IPS-18c (cell line): ENCODE data around the gene FBXL5.
"Not testable (repeated sequence)": the region's sequence is repeated elsewhere in the genome, so short reads cannot be mapped to it uniquely, and the experiment has no call there.

Source experiments
- H3K4me3 ChIP-seq: 2 replicates; pipeline ENCODE4 v1.7.0; 2013; ENCODE audit warnings: low read depth, mild to moderate bottlenecking, low read length, moderate library complexity; ENCODE audit not compliant: insufficient read depth
- H3K9me3 ChIP-seq: one replicate; pipeline ENCODE4 v1.6.1; 2013; ENCODE audit warnings: mild to moderate bottlenecking, low read length, moderate library complexity; ENCODE audit not compliant: control insufficient read depth, insufficient read depth

Gene FBXL5

DNA sequence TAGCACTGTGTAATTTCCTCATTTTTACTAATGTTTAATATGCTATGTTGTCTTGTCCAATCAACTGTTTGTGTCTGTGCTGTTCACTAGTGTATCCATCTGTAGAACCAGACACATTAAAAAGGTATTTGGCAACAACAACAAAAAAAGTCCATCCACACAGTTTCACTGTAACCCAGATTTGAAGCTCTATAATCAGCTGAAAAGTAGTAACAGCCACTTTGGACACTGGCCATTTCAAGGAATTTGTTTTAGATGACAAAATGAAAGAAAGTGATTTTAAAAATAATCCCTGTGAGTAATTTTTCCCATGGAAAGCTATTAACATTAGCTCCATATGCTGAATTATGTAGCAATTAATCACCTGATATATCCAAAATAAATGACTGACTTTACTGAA, 2.2 kb upstream of the FBXL5 start:
- no peaks in the 10 kb centered on the region for H3K9me3 ChIP-seq

DNA sequence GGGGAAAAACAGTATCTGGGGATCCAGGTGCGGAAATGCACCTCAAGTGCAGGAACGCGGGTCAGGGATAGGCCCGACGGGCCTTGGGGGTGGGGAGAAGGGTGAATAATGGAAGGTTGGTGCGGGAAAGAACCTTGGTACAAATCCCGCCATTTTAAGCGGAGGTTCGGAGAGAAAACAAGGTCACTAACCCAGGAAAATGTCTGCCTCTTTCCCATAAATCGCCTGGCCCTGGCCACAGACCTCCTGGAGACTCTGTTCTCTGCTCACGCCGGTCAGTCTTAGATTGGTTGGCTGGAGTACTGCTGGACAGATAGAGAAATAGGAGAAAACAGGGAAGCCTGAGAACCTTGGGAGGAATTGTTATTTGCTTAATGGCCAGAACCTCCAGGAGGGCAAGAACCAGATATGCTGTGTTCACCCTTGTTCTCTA, 897 bp upstream of the FBXL5 start:
- no peaks in the 10 kb centered on the region for H3K9me3 ChIP-seq
- peak overlapping the region; percentile 58 for H3K4me3 ChIP-seq

More for the DNA sequence above, 2.2 kb upstream of the FBXL5 start:
- H3K4me3 ChIP-seq, result no peak overlapping the region

DNA sequence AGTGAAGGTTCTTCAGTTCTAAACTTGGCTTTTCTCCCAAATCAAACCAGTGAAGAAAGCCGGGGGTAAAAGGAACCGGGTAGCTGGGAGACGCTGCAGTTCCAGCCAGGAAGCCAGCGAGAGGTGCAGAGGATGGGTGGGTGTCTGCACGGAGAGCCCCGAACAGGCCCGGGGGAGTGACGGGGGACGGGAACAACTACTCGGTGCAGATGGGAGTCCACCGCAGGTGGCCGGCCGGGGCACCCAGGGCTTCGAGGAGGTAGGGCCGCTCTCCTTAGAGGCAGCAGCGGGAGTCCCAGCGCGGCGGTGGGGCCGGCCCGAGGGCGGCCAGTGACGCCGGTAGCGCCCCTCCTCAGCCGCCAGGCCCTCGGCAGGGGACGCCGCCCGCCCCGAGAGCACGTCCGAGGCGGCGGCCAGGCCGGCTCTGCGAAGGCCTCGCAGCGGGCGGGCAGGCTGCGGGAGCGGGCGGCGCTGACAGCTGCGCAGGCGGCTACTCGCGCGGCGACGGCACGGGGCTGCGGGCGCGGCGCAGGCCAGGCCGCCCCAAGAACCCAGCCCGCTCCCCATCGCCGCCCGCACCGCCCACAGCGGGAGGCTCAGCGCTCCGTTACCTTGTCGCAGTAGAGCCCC, 449 bp downstream of the FBXL5 start:
- no peaks in the 10 kb centered on the region for H3K9me3 ChIP-seq
- peak overlapping the region; percentile 84 for H3K4me3 ChIP-seq

DNA sequence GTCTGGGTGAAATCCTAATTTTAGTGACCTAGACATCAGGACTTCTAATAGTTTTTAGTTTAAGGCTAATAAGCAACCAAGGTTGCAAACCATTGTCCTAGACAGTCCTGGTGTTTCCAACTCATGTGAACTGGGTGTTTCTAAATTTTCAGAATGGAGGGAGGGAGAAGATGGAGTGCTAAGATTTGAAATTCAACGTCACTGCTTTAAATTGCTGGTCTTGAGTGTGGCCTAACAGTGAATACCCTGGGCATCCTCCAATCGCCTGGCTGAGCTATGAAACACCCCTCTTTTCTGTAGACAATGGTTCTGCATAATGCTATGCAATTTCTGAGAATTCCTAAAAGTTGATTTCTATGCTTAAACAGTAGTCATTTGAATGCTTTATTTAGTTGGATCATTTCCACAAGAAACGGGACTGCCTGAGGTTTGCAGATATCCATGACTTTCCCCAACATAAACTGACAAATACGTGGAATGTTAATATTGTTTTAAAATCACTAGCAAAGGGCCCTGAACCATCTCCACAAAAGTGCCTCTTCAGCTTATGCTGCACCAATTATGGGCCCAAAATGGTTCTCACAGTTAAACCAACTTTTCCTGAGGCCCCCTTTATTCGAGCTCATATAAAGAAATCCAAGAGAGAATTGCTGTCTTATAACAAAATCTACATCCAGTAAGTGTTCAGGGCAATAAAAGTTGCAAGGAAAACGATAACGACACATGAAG, 1.1 kb downstream of the FBXL5 start:
- H3K4me3 ChIP-seq, result peak overlapping the region; percentile 84
- no peaks in the 10 kb centered on the region for H3K9me3 ChIP-seq

DNA sequence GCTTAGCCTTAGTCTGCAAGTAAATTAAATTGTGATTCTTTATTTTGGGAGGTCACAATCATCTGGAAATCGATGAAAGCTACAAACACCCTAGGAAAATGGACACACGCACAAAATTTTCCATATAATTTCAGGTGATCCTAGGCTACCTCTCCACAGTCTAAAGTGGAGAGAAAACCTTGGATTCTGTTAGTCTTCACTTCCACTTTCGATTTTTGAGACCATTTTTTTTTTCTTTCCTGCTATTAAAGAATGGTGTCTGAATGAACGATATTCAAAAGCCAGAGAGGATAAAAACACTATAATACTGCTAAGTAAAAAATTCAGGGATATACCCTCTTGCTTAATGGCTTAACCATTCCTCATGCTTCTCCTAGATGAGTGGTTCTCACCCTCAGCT, 1.7 kb downstream of the FBXL5 start:
- Histone ChIP-seq H3K4me3 (peak overlapping the region; percentile 30; the same call in 1 of the 2 replicates), H3K9me3 (no peaks in the 10 kb centered on the region)

DNA sequence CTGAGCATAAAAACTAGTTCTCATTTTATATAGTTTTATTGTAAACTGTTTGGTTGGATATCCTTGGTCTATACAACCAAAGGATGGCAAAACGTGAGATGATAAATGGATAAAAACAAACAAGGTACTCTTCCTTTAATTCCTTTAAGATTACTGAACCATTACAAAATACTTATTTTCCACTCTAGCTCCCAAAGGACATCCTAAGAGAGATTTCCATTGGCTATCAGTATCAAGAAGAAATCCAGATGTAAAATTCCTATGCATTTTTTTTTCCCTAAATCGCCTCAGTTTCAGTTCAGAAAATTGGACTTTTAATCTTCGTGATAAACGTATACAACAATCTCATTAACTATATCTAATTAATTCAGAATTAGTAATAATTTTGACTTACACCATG, 2.3 kb downstream of the FBXL5 start:
- no peak overlapping the region for H3K4me3 ChIP-seq
- H3K9me3 ChIP-seq, result no peaks in the 10 kb centered on the region

DNA sequence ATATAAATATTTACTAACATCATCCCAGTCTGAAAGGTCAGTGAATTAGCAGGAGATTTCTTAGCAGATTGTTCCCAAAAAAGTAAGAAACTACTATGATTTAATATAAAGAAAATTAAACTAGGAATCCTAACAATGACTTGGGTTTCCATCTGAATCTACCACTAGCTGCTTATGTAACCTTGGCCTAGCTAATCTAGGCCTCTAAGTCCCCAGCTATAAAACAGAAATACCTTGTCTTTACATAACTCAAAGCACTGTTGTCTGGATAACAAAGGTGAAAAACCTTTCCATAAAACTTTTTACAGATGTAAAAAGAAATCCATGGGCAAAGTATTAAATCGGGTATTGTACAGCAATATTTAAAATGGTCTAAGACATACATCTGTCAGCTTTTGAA, 3.0 kb downstream of the FBXL5 start:
- Histone ChIP-seq H3K9me3 (no peaks in the 10 kb centered on the region), H3K4me3 (no peak overlapping the region)

DNA sequence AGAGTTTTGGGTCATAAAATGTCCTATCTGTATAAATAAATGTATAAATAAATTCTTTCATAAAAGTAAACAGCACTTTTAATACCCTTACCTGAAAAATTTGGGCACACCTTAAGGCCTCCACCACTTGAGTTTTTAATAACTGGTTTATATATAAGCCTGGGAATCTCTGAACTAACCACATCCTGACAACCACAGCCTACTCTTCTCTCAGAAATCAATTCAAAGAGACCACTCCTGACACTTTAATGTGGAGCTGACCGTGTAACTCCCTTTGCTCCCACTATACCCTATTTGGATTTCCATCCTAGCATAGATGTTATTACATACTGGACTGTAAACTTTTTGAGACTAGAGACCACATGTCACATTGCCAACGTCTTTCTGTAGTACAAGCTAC, 3.5 kb downstream of the FBXL5 start:
- Histone ChIP-seq H3K9me3 (no peaks in the 10 kb centered on the region), H3K4me3 (0 out of 2 replicates have a peak overlapping the region, but pooled peaks have one; percentile 15)

DNA sequence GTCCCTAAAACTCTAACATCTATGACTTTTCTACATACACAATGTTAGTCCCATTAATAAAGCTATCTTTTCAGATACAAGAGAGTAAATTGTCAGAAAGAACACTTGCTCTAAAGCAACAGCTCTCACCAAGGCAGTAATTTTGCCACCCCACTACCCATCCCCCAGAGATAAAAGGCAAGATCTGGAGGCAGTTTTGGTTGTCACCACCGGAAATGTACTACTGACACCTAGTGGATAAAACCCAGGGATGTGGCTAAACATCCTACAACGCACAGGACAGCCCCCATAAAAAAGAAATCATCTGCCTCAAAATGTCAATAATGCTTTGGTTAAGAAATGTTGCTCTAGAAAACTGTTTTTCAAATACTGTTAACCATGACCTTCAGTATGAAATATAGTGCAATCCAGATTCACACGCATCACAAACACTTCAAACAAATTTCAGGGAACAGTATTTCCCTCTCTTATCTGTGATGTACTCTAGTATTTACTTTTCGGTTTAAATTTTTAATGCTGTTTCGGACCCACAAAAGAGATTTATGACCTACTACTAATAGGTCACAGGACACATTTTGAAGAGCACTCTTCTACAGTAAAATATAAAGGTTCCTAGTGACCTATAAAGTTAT, 5.1 kb downstream of the FBXL5 start:
- Histone ChIP-seq H3K9me3 (no peaks in the 10 kb centered on the region), H3K4me3 (no peak overlapping the region)

DNA sequence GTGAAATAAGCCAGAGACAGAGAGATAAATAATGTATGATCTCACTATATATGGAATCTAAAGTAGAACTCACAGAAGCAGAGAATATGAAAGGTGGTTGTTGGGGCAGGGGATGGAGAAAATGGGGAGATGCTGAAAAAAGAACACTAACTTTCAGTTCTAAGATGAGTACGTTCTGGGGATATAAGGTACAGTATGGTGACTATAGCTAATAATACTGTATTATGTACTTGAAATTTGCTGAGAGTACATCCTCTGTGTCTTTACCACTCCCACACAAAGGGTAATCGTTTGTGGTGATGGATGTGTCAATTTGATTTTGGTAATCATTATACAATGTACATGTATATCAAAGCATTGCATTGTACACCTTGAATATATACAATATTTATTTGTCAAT, 6.6 kb downstream of the FBXL5 start:
- Histone ChIP-seq H3K4me3 (no peak overlapping the region), H3K9me3 (no peaks in the 10 kb centered on the region)

DNA sequence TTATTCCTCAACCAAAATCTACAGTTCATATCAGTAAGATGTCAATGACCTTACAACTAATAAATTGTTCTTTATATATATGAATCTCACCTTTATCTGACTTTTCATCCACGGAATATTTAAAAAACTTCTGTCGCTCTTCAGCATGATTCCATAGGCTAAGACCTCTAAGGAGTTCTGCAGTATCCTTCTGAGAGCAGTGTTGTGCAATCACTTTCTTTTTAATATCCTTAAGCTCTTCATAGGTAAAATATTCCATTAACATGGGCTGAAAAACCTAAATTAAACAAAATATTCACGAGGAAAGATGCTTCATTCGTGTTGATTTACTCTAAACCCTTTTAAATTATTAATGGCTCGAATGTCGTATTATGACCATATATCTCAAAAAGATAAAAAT, 16.7 kb downstream of the FBXL5 start:
- H3K4me3 ChIP-seq, result no peak overlapping the region
- no peaks in the 10 kb centered on the region for H3K9me3 ChIP-seq

DNA sequence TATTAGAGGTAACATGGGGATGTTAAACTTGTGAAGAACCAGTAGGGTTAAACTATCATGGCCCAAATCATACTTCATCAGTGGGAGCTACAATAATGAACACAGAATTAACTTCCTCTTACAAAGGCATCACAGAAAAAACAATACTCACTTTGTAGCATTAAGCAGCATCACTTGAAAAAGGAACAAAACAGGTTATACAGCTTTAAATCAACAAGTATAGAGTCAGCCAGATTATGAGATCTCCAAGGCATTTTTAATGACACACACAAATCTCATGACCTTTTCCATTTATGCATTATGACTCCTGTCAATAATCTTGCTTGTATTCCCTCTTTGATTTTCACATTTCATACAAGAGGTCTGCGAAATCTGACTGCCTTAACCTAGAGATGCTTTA, 18.3 kb downstream of the FBXL5 start:
- Histone ChIP-seq H3K4me3 (no peak overlapping the region), H3K9me3 (no peaks in the 10 kb centered on the region)

DNA sequence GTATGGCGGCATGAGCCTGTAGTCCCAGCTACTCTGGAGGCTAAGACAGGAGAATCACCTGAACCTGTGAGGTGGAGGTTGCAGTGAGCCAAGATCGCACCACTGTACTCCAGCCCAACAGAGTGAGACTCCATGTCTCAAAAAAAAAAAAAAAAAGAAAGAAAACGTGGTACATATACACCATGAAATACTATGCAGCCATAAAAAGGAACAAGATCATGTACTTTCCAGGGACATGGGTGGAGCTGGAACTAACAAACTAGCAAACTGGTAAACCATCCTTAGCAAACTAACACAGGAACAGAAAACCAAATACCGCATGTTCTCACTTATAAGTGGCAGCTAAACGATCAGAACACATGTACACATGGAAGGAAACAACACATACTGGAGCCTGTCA, 37.8 kb downstream of the FBXL5 start:
- not testable (repeated sequence) for H3K9me3 ChIP-seq

DNA sequence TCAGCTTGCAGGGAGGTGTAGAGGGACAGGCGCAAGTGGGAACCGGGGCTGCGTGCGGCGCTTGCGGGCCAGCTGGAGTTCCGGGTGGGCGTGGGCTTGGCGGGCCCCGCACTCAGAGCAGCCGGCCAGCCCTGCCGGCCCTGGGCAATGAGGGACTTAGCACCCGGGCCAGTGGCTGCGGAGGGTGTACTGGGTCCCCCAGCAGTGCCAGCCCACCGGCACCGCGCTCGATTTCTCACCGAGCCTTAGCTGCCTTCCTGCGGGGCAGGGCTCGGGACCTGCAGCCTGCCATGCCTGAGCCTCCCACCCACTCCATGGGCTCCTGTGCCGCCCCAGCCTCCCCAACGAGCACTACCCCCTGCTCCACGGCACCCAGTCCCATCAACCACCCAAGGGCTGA, 40.3 kb downstream of the FBXL5 start:
- not testable (repeated sequence) for H3K4me3 ChIP-seq, H3K9me3 ChIP-seq

More for the DNA sequence above, 37.8 kb downstream of the FBXL5 start:
- H3K4me3 ChIP-seq, result not testable (repeated sequence)

DNA sequence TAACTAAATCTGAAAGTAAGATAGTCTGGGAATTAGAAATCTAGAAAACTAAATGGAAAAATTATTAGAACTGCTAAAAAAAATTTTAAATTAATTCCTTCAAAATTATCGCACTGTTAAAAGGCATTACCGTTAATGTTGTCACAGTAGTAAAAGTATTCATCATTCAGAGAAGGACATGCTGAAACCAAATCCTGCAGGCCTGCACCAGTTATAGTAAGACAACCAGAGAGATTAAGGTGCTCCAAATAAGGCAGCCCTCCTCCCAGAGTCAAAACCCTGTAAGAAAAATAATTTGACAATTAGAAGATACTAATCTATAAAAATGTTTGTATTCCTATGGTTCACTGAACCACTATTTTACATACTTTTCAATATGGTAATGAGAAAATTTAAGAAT, 43.0 kb downstream of the FBXL5 start:
- no peaks in the 10 kb centered on the region for H3K9me3 ChIP-seq
- H3K4me3 ChIP-seq, result no peak overlapping the region

DNA sequence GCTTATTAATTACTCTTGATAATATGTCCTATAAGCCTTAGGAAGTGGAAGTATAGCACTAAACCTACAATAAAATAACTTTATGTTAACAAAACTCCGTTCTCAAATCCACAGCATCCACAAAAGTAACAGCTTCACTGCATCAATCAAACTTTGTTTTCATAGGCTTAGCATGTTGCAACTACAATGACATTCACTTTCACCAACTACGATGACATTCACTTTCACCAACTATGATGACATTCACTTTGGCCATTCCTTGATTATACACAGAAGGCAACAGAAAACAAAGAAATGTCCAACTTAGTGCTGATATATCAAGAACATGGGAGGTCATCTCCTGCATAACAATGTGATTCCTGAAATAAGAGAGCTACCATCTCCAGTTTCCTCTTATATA, 44.3 kb downstream of the FBXL5 start:
- Histone ChIP-seq H3K9me3 (no peaks in the 10 kb centered on the region), H3K4me3 (no peak overlapping the region)

DNA sequence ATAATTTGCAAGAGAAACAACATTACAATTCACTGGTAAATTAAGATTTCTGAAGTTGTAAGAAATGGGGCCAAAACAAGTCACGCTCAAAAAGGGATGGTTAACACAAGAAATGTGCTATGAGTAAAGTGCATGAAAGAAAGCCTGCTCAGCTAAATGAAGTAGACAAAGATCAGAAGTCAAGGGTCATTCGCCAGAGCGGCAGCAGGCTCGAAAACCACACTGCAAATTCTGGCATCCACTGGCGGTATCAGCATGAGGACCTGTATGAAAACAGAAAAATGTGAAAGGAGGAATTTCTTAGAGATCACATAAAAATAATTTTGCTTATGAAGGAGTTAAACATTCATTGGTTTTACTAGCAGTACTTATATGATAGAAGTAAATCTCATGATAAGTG, 49.6 kb downstream of the FBXL5 start:
- no peak overlapping the region for H3K4me3 ChIP-seq
- no peaks in the 10 kb centered on the region for H3K9me3 ChIP-seq

DNA sequence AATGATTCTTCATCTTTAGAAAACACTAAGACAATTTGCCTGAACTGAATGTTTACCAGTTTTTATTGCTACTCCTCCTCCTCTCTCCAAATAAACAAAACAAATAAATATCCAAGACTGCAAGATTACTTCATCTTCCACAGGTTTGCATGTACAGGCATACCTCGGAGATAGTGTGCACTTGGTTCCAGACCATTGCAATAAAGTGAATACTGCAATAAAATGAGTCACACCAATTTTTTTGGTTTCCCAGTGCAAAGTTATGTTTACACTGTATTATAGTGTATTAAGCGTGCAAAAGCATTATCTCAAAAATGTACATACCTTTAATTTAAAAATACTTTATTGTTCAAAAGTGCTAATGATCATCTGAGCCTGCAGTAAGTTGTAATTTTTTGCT, 53.3 kb downstream of the FBXL5 start:
- no peaks in the 10 kb centered on the region for H3K9me3 ChIP-seq
- H3K4me3 ChIP-seq, result no peak overlapping the region
